Neural cell (in vitro differentiated cells): ENCODE measurements around the gene MYO10.

Experiments
- EP300 ChIP-seq: fragments of 450-650 bp; conservative IDR thresholded peaks from 2 replicates; pipeline ENCODE4 v1.6.1; 2014; ENCODE audit warnings: antibody characterized with exemption, mild to moderate bottlenecking, moderate library complexity; ENCODE audit not compliant: poor library complexity, severe bottlenecking
- EZH2 ChIP-seq: fragments of 200-600, 300-800 bp; shearing (Covaris generic), sonication (generic); IDR thresholded peaks from 2 replicates; pipeline ENCODE4 v1.6.1; 2014; ENCODE audit warnings: antibody characterized with exemption, low read length, borderline replicate concordance, mild to moderate bottlenecking; ENCODE audit not compliant: insufficient read depth, poor library complexity, severe bottlenecking
- MXI1 ChIP-seq: fragments of 450-650 bp; conservative IDR thresholded peaks from 2 replicates; pipeline ENCODE4 v1.6.1; 2014; ENCODE audit warnings: antibody characterized with exemption, mild to moderate bottlenecking; ENCODE audit not compliant: poor library complexity, severe bottlenecking
- POLR2AphosphoS5 ChIP-seq: IDR thresholded peaks from 2 replicates; pipeline ENCODE4 v1.6.1; 2012
- RAD21 ChIP-seq: fragments of 450-650 bp; conservative IDR thresholded peaks from 2 replicates; pipeline ENCODE4 v1.6.1; 2014; ENCODE audit warnings: antibody characterized with exemption, mild to moderate bottlenecking, moderate library complexity
- REST ChIP-seq: IDR thresholded peaks from 2 replicates; pipeline ENCODE4 v1.6.1; 2012; ENCODE audit warnings: borderline replicate concordance
- SMC3 ChIP-seq: fragments of 450-650 bp; conservative IDR thresholded peaks from 2 replicates; pipeline ENCODE4 v1.6.1; 2014; ENCODE audit warnings: antibody characterized with exemption, mild to moderate bottlenecking, moderate library complexity; ENCODE audit not compliant: poor library complexity
- TAF1 ChIP-seq: IDR thresholded peaks from 2 replicates; pipeline ENCODE4 v1.6.1; 2012; ENCODE audit warnings: low read depth
- TF ChIP-seq, protein P1 (sequence below): fragments of 450-650 bp; IDR thresholded peaks from 2 replicates; pipeline ENCODE4 v1.5.1; 2014; ENCODE audit warnings: antibody characterized with exemption, mild to moderate bottlenecking, moderate library complexity; ENCODE audit not compliant: poor library complexity, severe bottlenecking

- TF ChIP-seq, protein P1, sequence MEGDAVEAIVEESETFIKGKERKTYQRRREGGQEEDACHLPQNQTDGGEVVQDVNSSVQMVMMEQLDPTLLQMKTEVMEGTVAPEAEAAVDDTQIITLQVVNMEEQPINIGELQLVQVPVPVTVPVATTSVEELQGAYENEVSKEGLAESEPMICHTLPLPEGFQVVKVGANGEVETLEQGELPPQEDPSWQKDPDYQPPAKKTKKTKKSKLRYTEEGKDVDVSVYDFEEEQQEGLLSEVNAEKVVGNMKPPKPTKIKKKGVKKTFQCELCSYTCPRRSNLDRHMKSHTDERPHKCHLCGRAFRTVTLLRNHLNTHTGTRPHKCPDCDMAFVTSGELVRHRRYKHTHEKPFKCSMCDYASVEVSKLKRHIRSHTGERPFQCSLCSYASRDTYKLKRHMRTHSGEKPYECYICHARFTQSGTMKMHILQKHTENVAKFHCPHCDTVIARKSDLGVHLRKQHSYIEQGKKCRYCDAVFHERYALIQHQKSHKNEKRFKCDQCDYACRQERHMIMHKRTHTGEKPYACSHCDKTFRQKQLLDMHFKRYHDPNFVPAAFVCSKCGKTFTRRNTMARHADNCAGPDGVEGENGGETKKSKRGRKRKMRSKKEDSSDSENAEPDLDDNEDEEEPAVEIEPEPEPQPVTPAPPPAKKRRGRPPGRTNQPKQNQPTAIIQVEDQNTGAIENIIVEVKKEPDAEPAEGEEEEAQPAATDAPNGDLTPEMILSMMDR = no peak
- TF ChIP-seq EP300 (no peak), EZH2 (no peak), RAD21 (no peak), REST (no peak), POLR2AphosphoS5 (no peak), SMC3 (no peak), TAF1 (no peak), MXI1 (no peak)
These were observed 926 bp upstream of the MYO10 start for GRCh38 chr5:16936989-16937438.
